ENCODE measurements around the gene SDK2. TPM values are rescaled to one million over a fixed set of nuclear protein-coding genes. Genes with fewer than 3 reads are reported as not detected.
"Not testable (repeated sequence)": the region's sequence is repeated elsewhere in the genome, so short reads cannot be mapped to it uniquely, and the experiment has no call there.

SDK2 gene
- total RNA-seq, 4 donors from 2014 or later, result 1.5 to 7.0 (median 3.7) TPM

- DNase-seq, result peak; percentile 26 to 51
- intact Hi-C loops (cut with DNase I), result no loop called here
- Histone ChIP-seq H3K9me3 (no peaks in the 10 kb centered on the region), H3K4me1 (peaks cover 0 to 8% of the 10 kb centered on the region in 2 donors), H3K4me3 (replicated peaks in 1 of 3) (no peak overlapping the region), H3K27ac (no peak overlapping the region), H3K27me3 (no peaks in the 10 kb centered on the region), H3K36me3 (no peaks in the 10 kb centered on the region)
- WGBS, 2 donors, result 56 to 59% methylated on average over 12 of the region's 12 CpGs
- TF ChIP-seq POLR2A (IDR thresholded peaks at IDR 0.05), result no peak
- TF ChIP-seq, protein P1, sequence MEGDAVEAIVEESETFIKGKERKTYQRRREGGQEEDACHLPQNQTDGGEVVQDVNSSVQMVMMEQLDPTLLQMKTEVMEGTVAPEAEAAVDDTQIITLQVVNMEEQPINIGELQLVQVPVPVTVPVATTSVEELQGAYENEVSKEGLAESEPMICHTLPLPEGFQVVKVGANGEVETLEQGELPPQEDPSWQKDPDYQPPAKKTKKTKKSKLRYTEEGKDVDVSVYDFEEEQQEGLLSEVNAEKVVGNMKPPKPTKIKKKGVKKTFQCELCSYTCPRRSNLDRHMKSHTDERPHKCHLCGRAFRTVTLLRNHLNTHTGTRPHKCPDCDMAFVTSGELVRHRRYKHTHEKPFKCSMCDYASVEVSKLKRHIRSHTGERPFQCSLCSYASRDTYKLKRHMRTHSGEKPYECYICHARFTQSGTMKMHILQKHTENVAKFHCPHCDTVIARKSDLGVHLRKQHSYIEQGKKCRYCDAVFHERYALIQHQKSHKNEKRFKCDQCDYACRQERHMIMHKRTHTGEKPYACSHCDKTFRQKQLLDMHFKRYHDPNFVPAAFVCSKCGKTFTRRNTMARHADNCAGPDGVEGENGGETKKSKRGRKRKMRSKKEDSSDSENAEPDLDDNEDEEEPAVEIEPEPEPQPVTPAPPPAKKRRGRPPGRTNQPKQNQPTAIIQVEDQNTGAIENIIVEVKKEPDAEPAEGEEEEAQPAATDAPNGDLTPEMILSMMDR (IDR thresholded peaks at IDR 0.05), result no peak
Observed at GRCh38 chr17:73474370-73474988, 169.8 kb downstream of the SDK2 start.

- DNase-seq; H3K36me3 ChIP-seq; H3K27ac ChIP-seq; H3K4me3 ChIP-seq (replicated peaks in 1 of 3); H3K9me3 ChIP-seq; H3K27me3 ChIP-seq; H3K4me1 ChIP-seq; intact Hi-C loops (cut with DNase I): not testable (repeated sequence)
- WGBS, 2 donors, result 86 to 88% methylated on average over 8 of the region's 8 CpGs
Observed at GRCh38 chr17:73472715-73473114, 171.5 kb downstream of the SDK2 start.

DNA sequence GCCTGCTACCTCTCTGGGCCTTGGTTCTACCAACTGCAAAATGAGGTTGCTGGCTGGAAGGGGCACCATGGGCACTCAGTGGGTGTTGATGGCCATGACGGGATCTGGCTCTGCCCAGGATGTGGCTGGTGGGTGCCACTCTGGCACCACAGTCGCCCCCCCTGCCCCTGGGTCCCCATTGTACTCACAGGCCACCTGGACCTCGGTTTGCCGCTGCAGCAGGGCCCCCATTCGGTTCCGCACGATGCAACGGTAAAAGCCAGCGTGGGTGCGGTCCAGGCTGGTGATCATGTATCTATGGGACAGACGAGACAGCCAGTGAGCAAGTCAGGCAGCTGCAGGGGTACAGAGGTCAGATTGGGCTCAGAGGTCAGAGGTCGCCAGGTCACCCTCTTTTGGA is 172.3 kb downstream of the SDK2 start:
- Histone ChIP-seq H3K4me1 (peaks cover 0 to 5% of the 10 kb centered on the region in 2 donors), H3K36me3 (no peaks in the 10 kb centered on the region), H3K27ac (no peak overlapping the region), H3K27me3 (no peaks in the 10 kb centered on the region), H3K4me3 (replicated peaks in 1 of 3) (no peak overlapping the region), H3K9me3 (no peaks in the 10 kb centered on the region)
- TF ChIP-seq, protein P1 (IDR thresholded peaks at IDR 0.05), result no peak
- 97 to 100% methylated on average over 2 to 11 of the region's 12 CpGs for WGBS, 2 donors
- intact Hi-C loops (cut with DNase I), result no loop called here
- DNase-seq, result no peak

- H3K27ac ChIP-seq, result no peak overlapping the region
- TF ChIP-seq, protein P1 (IDR thresholded peaks at IDR 0.05), result no peak
- TF ChIP-seq POLR2A (IDR thresholded peaks at IDR 0.05), result no peak
- no peaks in the 10 kb centered on the region for H3K9me3 ChIP-seq
- no peak overlapping the region for H3K4me3 ChIP-seq (replicated peaks in 1 of 3)
- H3K36me3 ChIP-seq, result no peaks in the 10 kb centered on the region
- H3K27me3 ChIP-seq, result no peaks in the 10 kb centered on the region
- H3K4me1 ChIP-seq, result no peaks in the 10 kb centered on the region
- no peak for DNase-seq
- intact Hi-C loops (cut with DNase I), result no loop called here
- 83 to 89% methylated on average over 7 of the region's 7 CpGs for WGBS, 2 donors
Observed at GRCh38 chr17:73470316-73470826, 173.9 kb downstream of the SDK2 start.

DNA sequence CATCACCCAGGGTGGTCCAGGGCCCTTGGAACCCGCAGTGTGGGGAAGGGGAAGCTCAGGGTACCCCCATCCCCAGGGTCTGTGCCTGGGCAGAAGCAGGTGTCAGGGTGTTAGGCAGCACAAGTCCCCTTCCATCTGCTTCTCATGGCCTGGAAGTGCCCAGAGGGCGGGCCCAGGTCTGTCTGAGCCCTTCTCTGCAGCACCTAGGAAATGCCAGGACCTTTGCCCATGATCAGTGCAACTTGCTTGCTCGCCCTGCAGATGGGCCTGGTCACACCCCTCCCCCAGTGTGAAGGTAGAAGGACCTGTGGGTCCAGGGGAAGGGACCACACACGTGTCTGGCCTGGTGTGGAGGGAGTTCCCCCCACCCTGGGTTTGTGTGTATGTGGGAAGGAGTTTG is 174.9 kb downstream of the SDK2 start:
- TF ChIP-seq, protein P1 (IDR thresholded peaks at IDR 0.05), result no peak
- no peak for TF ChIP-seq POLR2A (IDR thresholded peaks at IDR 0.05)
- H3K27ac ChIP-seq, result no peak overlapping the region

More for the DNA sequence above, 174.9 kb downstream of the SDK2 start:
- no peaks in the 10 kb centered on the region for H3K27me3 ChIP-seq
- intact Hi-C loops (cut with DNase I), result no loop called here
- H3K9me3 ChIP-seq, result no peaks in the 10 kb centered on the region
- no peak overlapping the region for H3K4me3 ChIP-seq (replicated peaks in 1 of 3)
- WGBS, 2 donors, result 93 to 100% methylated on average over 2 to 4 of the region's 4 CpGs
- no peaks in the 10 kb centered on the region for H3K36me3 ChIP-seq
- no peaks in the 10 kb centered on the region for H3K4me1 ChIP-seq
- DNase-seq, result no peak

Measured in thyroid gland (tissue), 4 donors.